Measurements from ENCODE around the gene MIEF2. TPM values are rescaled to one million over a fixed set of nuclear protein-coding genes. Genes with fewer than 3 reads are reported as not detected.
"Not testable (repeated sequence)": the region's sequence is repeated elsewhere in the genome, so short reads cannot be mapped to it uniquely, and the experiment has no call there.

Gene MIEF2, protein sequence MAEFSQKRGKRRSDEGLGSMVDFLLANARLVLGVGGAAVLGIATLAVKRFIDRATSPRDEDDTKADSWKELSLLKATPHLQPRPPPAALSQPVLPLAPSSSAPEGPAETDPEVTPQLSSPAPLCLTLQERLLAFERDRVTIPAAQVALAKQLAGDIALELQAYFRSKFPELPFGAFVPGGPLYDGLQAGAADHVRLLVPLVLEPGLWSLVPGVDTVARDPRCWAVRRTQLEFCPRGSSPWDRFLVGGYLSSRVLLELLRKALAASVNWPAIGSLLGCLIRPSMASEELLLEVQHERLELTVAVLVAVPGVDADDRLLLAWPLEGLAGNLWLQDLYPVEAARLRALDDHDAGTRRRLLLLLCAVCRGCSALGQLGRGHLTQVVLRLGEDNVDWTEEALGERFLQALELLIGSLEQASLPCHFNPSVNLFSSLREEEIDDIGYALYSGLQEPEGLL
- 4.6 TPM for total RNA-seq
- long read RNA-seq, transcript MIEF2-201 (4 exons, 3,364 nt), result major isoform, 12 of 17 reads
- long read RNA-seq, partial matches to known transcripts, result 2 of 17 reads
- long read RNA-seq, other reads (novel, unspliced or antisense), result 2 of 17 reads

GRCh38 chr17:18260332-18261145, at the start of gene MIEF2:
Gene MIEF2, plus strand, starts transcription at chr17:18260662. Its CDS starts 2,059 bp downstream, at chr17:18262721.
- DNase-seq (ENCODE audit: low spot score), result peak; percentile 98

GRCh38 chr17:18213666-18214270, 46.7 kb upstream of the MIEF2 start:
- no peak for DNase-seq (ENCODE audit: low spot score)

- not testable (repeated sequence) for DNase-seq (ENCODE audit: low spot score)
Observed at GRCh38 chr17:18216906-18217305, 43.6 kb upstream of the MIEF2 start.

- DNase-seq (ENCODE audit: low spot score), result no peak
Observed at GRCh38 chr17:18217412-18218015, 42.9 kb upstream of the MIEF2 start.

GRCh38 chr17:18218756-18219415, 41.6 kb upstream of the MIEF2 start:
- DNase-seq (ENCODE audit: low spot score), result no peak

GRCh38 chr17:18224053-18224386, 36.4 kb upstream of the MIEF2 start:
- no peak for DNase-seq (ENCODE audit: low spot score)

DNA sequence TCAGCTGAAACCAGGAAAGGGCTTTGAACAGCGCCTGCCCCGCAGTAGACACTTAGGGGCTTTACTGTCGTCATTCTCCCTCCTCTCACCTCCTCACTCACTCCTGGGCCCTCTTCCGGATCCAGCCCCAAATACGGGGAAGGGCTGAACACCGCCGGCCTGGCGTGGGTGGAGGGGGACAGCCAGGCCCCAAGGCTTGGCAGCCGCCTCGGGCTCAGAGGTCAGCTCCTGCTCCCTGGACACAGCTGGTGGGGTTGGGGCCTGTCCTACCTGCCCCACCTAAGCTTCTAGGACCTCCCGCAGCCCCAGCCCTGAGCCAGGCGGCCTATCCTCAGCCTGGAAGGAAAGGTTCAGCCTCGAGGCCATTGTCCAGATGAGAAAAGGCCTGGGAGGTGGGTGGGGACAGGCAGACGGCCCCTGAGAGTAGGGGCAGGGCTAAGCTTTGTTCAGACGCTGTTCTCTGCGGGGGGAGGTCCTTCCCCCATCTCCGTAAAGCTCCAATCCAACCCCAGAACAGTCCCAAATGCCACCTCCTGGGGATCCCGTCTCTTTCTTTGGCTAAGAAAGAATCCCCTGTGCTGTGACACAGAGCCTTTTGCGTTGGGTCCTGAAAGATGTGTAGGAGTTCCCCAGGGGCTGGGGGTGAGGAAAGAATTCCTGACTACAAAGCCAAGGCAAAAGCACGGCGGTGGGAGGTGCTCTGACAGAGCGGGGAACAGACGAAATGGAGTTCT, 35.9 kb upstream of the MIEF2 start:
- DNase-seq (ENCODE audit: low spot score), result no peak

GRCh38 chr17:18225121-18225641, 35.3 kb upstream of the MIEF2 start, which contains the start of gene LLGL1:
Gene LLGL1, plus strand, starts transcription at chr17:18225635. Its CDS starts 48 bp downstream, at chr17:18225683.
- peak; percentile 99 for DNase-seq (ENCODE audit: low spot score)

GRCh38 chr17:18225642-18226283, 34.7 kb upstream of the MIEF2 start:
- no peak for DNase-seq (ENCODE audit: low spot score)

GRCh38 chr17:18226284-18226945, 34.0 kb upstream of the MIEF2 start:
- DNase-seq (ENCODE audit: low spot score), result no peak

GRCh38 chr17:18227635-18228034, 32.8 kb upstream of the MIEF2 start:
- no peak for DNase-seq (ENCODE audit: low spot score)

- no peak for DNase-seq (ENCODE audit: low spot score)
Observed at GRCh38 chr17:18228176-18228682, 32.2 kb upstream of the MIEF2 start.

DNA sequence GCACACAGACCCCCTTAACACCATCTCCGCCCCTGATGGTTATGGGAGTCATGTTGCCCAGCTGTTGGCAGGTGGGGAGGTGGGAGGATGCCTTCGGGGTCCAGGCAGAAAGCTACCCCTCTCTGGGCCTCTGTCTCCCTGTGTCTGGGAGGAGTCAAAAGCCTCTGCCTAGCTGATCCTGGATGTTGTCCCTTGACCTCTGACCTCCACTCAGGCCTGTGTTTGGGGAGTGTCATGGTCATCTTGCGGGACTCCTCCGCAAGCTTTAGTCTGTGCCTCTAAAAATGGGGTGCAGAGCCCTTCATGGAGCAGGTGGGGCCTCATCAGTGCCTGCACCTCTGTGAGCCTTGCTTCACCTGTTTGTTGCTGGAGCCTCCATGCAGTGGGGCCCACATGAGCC, 31.2 kb upstream of the MIEF2 start:
- DNase-seq (ENCODE audit: low spot score), result no peak

DNA sequence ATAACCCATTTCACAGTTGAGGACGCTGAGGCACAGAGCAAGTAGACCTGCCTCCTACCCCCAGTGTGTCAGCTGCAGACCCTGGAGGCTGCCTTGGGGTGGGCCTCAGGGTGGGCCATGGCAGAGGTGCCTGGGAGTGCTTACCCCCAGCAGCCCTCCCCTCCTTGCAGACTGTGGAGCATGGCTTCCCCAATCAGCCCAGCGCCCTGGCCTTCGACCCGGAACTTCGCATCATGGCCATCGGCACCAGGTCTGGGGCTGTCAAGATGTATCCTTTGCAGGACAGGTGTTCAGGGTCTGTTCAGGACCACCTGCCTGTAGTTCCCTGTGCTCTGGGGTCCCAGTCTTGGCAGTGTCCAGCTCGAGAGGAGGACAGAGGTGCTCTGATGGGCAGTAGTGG, 30.7 kb upstream of the MIEF2 start:
- no peak for DNase-seq (ENCODE audit: low spot score)

DNA sequence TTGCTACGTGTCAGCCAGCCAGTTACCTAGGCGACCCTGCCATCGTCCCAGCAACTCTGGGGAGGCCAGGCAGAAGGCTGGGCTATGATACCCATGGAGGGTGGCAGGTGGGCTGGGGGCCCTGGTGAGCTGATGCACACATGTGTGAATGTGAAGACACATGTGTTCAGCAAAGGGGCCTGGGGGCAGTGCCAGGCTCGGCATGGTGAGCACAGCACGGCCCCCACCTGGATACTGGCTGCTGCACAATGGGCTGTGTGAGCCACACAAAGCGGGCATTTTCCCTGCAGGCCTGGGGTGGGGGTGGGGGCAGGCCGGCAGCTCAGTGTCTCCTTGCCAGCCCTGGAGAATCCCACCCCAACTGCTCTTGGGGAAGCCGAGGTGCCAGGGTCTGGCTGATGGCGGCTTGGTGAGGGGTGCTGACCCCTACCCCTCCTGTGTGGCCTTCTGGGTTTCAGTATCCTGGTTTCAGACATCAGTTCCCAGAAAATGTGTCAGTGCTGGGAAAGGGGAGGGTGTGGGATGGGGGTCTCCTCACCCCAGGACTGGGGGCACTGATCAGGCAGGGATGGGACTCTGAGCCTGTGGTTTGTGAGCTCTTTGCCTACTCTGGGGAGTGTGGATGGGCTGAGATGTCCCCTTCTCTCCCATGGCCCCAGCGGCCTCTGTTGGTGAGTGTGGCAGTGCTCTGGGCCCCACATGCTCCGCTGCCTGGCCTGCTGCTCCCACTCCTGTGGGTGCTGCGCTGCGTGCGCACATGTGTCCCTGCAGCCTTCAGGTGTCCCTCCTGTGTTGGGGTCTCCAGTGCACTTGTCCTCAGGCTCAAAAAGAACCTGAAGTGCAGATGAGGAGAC, 29.9 kb upstream of the MIEF2 start:
- no peak for DNase-seq (ENCODE audit: low spot score)

DNA sequence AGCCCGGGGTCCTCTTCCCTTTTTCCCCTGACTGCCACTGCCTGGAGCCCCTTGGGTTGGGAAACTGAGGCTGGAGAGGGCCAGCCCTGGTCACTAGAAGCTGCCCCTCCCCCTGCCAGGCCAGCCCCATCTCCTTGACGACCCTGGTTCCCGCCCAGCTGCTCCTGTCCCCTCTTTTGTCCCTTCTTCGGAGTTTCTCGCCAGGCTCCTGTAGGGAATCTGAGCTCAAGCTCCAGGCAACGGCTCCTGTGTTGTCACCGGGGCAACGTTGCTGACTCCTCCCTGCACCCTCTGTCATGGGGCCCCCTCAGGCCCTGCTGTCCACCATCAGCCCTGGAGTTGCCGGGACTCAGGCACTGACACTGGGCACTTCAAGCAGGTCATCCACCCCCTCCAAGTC, 29.3 kb upstream of the MIEF2 start:
- no peak for DNase-seq (ENCODE audit: low spot score)

GRCh38 chr17:18233803-18234518, 26.5 kb upstream of the MIEF2 start:
- DNase-seq (ENCODE audit: low spot score), result no peak

Data from mesenteric fat pad (tissue), 1 donor.